Measurements from ENCODE around the gene MICB. TPM values are rescaled to one million over a fixed set of nuclear protein-coding genes. Genes with fewer than 3 reads are reported as not detected.
"Not testable (repeated sequence)": the region's sequence is repeated elsewhere in the genome, so short reads cannot be mapped to it uniquely, and the experiment has no call there.

Gene MICB
- 10 to 100 TPM; 44.1 to 63.8 TPM for total RNA-seq

GRCh38 chr6:31497531-31498476 lies at the start of gene MICB:
Gene MICB (plus strand): TSS chr6:31498145. CDS start chr6:31498194, 49 bp downstream.
- peak; percentile 91 for DNase-seq
- peaks cover 24% of the 10 kb centered on the region for H3K36me3 Mint-ChIP-seq
- CTCF ChIA-PET, result interaction anchor here (0.6 to 7.8 kb wide), 7 partner anchors 14 to 123 kb away, joined by 3 to 88 read pairs (median 5); partner anchors contain the start of genes ATP6V1G2, DDX39B and NFKBIL1
- ATAC-seq, result peak; percentile 70
- H3K4me3 Mint-ChIP-seq, result peak within 1 kb of the TSS; percentile 76
- peaks cover 64% of the 10 kb centered on the region for H3K4me1 Mint-ChIP-seq
- no peaks in the 10 kb centered on the region for H3K27me3 Mint-ChIP-seq
- H3K9me3 Mint-ChIP-seq (ENCODE audit: low read depth), result no peaks in the 10 kb centered on the region
- peak within 1 kb of the TSS; percentile 83 for H3K27ac Mint-ChIP-seq

GRCh38 chr6:31450751-31451150 lies 47.2 kb upstream of the MICB start:
- peaks cover 38% of the 10 kb centered on the region for H3K27me3 Mint-ChIP-seq
- H3K4me1 Mint-ChIP-seq, result no peaks in the 10 kb centered on the region
- DNase-seq (no peak), ATAC-seq (no peak)
- no peaks in the 10 kb centered on the region for H3K36me3 Mint-ChIP-seq
- CTCF ChIA-PET, result no interaction called here
- H3K27ac Mint-ChIP-seq, result no peak overlapping the region
- peaks cover 5% of the 10 kb centered on the region for H3K9me3 Mint-ChIP-seq (ENCODE audit: low read depth)
- no peak overlapping the region for H3K4me3 Mint-ChIP-seq

- no peaks in the 10 kb centered on the region for H3K4me1 Mint-ChIP-seq
- DNase-seq, result no peak
- H3K27ac Mint-ChIP-seq, result no peak overlapping the region
- CTCF ChIA-PET, result interaction anchor here (1.9 kb wide), 1 partner anchor 11 kb away, joined by 10 read pairs; no protein-coding TSS in a partner anchor
- peaks cover 5% of the 10 kb centered on the region for H3K9me3 Mint-ChIP-seq (ENCODE audit: low read depth)
- H3K4me3 Mint-ChIP-seq, result no peak overlapping the region
- no peak for ATAC-seq
- H3K36me3 Mint-ChIP-seq, result no peaks in the 10 kb centered on the region
- H3K27me3 Mint-ChIP-seq, result peaks cover 38% of the 10 kb centered on the region
Observed at GRCh38 chr6:31452859-31453258, 45.1 kb upstream of the MICB start.

- no peak overlapping the region for H3K4me3 Mint-ChIP-seq
- H3K36me3 Mint-ChIP-seq, result no peaks in the 10 kb centered on the region
- ATAC-seq, result no peak
- no peaks in the 10 kb centered on the region for H3K4me1 Mint-ChIP-seq
- DNase-seq, result no peak
- no peak overlapping the region for H3K27ac Mint-ChIP-seq
- CTCF ChIA-PET, result interaction anchor here (1.9 kb wide), 1 partner anchor 11 kb away, joined by 10 read pairs; no protein-coding TSS in a partner anchor
- peaks cover 38% of the 10 kb centered on the region for H3K27me3 Mint-ChIP-seq
- peaks cover 5% of the 10 kb centered on the region for H3K9me3 Mint-ChIP-seq (ENCODE audit: low read depth)
Observed at GRCh38 chr6:31453259-31453658, 44.7 kb upstream of the MICB start.

GRCh38 chr6:31459864-31460263 lies 38.1 kb upstream of the MICB start:
- peaks cover 20% of the 10 kb centered on the region for H3K36me3 Mint-ChIP-seq
- not testable (repeated sequence) for ATAC-seq; H3K9me3 Mint-ChIP-seq (ENCODE audit: low read depth); H3K4me3 Mint-ChIP-seq; DNase-seq; H3K27ac Mint-ChIP-seq
- CTCF ChIA-PET, result interaction anchor here (1.3 kb wide), 1 partner anchor 18 kb away, joined by 5 read pairs; no protein-coding TSS in a partner anchor
- peaks cover 11% of the 10 kb centered on the region for H3K27me3 Mint-ChIP-seq
- peaks cover 22% of the 10 kb centered on the region for H3K4me1 Mint-ChIP-seq

GRCh38 chr6:31460361-31461025 lies 37.5 kb upstream of the MICB start:
- no peak for DNase-seq
- Mint-ChIP-seq H3K9me3 (ENCODE audit: low read depth) (no peaks in the 10 kb centered on the region), H3K4me3 (no peak overlapping the region), H3K36me3 (peaks cover 26% of the 10 kb centered on the region), H3K4me1 (peaks cover 28% of the 10 kb centered on the region), H3K27ac (no peak overlapping the region), H3K27me3 (peaks cover 11% of the 10 kb centered on the region)
- CTCF ChIA-PET, result interaction anchor here (1.0 to 1.1 kb wide), 2 partner anchors 34 to 61 kb away, joined by 3 read pairs; no protein-coding TSS in a partner anchor
- ATAC-seq, result no peak

GRCh38 chr6:31462026-31462963 lies 35.6 kb upstream of the MICB start:
- CTCF ChIA-PET, result interaction anchor here (0.5 to 1.5 kb wide), 12 partner anchors 18 to 382 kb away, joined by 3 to 9 read pairs (median 3); no protein-coding TSS in a partner anchor
- Mint-ChIP-seq H3K9me3 (ENCODE audit: low read depth) (no peaks in the 10 kb centered on the region), H3K4me1 (peaks cover 45% of the 10 kb centered on the region), H3K36me3 (peaks cover 38% of the 10 kb centered on the region), H3K27ac (peak overlapping the region; percentile 94), H3K4me3 (peak overlapping the region; percentile 99), H3K27me3 (peaks cover 7% of the 10 kb centered on the region)
- ATAC-seq (no peak), DNase-seq (no peak)

- ATAC-seq (peak; percentile 91), DNase-seq (peak; percentile 94)
- H3K9me3 Mint-ChIP-seq (ENCODE audit: low read depth), result no peaks in the 10 kb centered on the region
- peaks cover 51% of the 10 kb centered on the region for H3K4me1 Mint-ChIP-seq
- peak overlapping the region; percentile 99 for H3K4me3 Mint-ChIP-seq
- H3K27ac Mint-ChIP-seq, result peak overlapping the region; percentile 94
- CTCF ChIA-PET, result interaction anchor here (0.5 to 1.3 kb wide), 9 partner anchors 19 to 106 kb away, joined by 3 to 9 read pairs (median 3); no protein-coding TSS in a partner anchor
- peaks cover 42% of the 10 kb centered on the region for H3K36me3 Mint-ChIP-seq
- H3K27me3 Mint-ChIP-seq, result peaks cover 7% of the 10 kb centered on the region
Observed at GRCh38 chr6:31462964-31463870, 34.7 kb upstream of the MICB start.

- Mint-ChIP-seq H3K9me3 (ENCODE audit: low read depth) (no peaks in the 10 kb centered on the region), H3K36me3 (peaks cover 42% of the 10 kb centered on the region), H3K4me3 (peak overlapping the region; percentile 99), H3K4me1 (peaks cover 55% of the 10 kb centered on the region), H3K27ac (peak overlapping the region; percentile 94), H3K27me3 (peaks cover 1% of the 10 kb centered on the region)
- ATAC-seq, result no peak
- no peak for DNase-seq
- CTCF ChIA-PET, result no interaction called here
Observed at GRCh38 chr6:31464252-31465184, 33.4 kb upstream of the MICB start.

- Mint-ChIP-seq H3K36me3 (peaks cover 42% of the 10 kb centered on the region), H3K9me3 (ENCODE audit: low read depth) (no peaks in the 10 kb centered on the region), H3K4me3 (peak overlapping the region; percentile 99), H3K27me3 (no peaks in the 10 kb centered on the region), H3K27ac (peak overlapping the region; percentile 42), H3K4me1 (peaks cover 59% of the 10 kb centered on the region)
- ATAC-seq, result no peak
- no peak for DNase-seq
- CTCF ChIA-PET, result interaction anchor here (1.2 kb wide), 1 partner anchor 10 kb away, joined by 3 read pairs; no protein-coding TSS in a partner anchor
Observed at GRCh38 chr6:31465185-31465536, 32.8 kb upstream of the MICB start.

GRCh38 chr6:31465718-31466117 lies 32.2 kb upstream of the MICB start:
- H3K27me3 Mint-ChIP-seq, result no peaks in the 10 kb centered on the region
- DNase-seq, result no peak

More at GRCh38 chr6:31465718-31466117, 32.2 kb upstream of the MICB start:
- CTCF ChIA-PET, result interaction anchor here (1.2 to 1.4 kb wide), 2 partner anchors 9 to 23 kb away, joined by 3 read pairs; no protein-coding TSS in a partner anchor
- no peak for ATAC-seq
- Mint-ChIP-seq H3K27ac (no peak overlapping the region), H3K36me3 (peaks cover 42% of the 10 kb centered on the region), H3K9me3 (ENCODE audit: low read depth) (no peaks in the 10 kb centered on the region), H3K4me3 (no peak overlapping the region), H3K4me1 (peaks cover 62% of the 10 kb centered on the region)
